ENCODE results near the gene PCK1. TPM values are rescaled to one million over a fixed set of nuclear protein-coding genes. Genes with fewer than 3 reads are reported as not detected.

The PCK1 gene
- total RNA-seq, 1 experiment from 2014 or later: 0.49 TPM

DNA sequence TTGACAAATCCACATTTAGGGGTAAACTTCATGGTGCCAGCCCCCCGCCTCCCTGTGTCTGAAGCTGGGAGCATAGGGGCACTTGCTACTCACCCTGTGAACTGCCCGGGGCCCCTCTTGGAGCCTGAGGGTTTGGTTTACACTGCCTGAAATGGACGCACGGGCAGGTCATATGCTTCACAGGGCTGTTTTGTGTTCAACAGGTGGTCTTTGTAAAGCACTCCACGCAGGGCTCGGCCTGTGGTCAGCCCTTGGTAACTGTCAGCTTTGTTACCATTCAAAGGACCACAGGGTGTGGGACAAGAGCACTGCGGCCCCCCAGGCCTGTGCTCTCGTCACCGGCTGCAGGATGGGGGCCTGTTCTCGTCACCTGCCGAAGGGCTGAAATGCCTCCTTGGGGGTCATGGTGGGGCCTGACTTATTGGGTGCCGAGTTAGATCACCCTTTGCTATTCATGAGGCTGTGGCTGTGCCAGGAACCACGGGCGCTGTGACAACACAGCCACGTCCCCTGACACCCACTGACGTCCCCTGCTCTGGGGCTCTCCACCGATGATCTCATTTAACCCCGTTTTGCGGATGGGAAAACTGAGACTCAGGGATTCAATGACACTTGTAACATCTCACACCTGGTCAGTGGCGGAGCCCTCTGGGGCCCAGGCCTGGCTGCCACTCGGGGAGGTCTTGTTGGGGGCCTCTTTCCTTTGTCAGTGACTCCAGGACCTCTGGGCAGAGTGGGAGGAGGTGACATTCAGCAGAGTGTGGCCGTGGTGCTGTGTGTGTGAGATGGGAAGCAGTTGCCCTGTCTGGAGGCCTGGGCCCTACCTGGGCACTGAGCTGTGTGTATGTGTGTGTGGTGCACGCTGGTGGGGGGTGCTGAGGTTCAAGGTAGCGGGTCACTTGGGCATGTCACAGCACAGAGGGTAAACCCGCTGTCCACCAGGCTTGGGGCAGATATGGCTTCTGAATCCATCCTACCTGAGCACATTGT is 34.4 kb downstream of the PCK1 start:
- intact Hi-C loops (cut with micrococcal nuclease): loop anchor here (10.0 kb wide), 3 partner anchors 211 to 1859 kb away; no protein-coding TSS in a partner anchor
- Histone ChIP-seq H3K36me3 (ENCODE audit: control insufficient read depth in 1 of 2, insufficient read depth in 2 of 2, low read length in 2 of 2) (no peaks in the 10 kb centered on the region), H3K9me2 (ENCODE audit: insufficient read depth) (no peaks in the 10 kb centered on the region), H3K27ac (ENCODE audit: low read depth, low read length) (no peak overlapping the region), H3K9me3 (ENCODE audit: control insufficient read depth in 1 of 2, insufficient read depth in 1 of 2, low read depth in 1 of 2, low read length in 2 of 2) (no peaks in the 10 kb centered on the region), H2AFZ (ENCODE audit: low read depth, low read length, poor library complexity, severe bottlenecking) (no peak overlapping the region), H3K4me2 (ENCODE audit: low read length) (no peak overlapping the region), H3K79me2 (ENCODE audit: insufficient read depth, low read length) (no peaks in the 10 kb centered on the region), H3K9ac (ENCODE audit: low read length) (no peak overlapping the region), H3K4me1 (ENCODE audit: control insufficient read depth in 1 of 2, insufficient read depth in 2 of 2, low read length in 2 of 2) (peaks cover 0 to 7% of the 10 kb centered on the region in 2 experiments; a peak in 1 of 4 replicates), H3K4me3 (replicated peaks in 1 of 2; ENCODE audit: low read depth in 1 of 2, low read length in 2 of 2) (no peak overlapping the region), H3K27me3 (ENCODE audit: insufficient read depth, low read length) (no peaks in the 10 kb centered on the region), H4K20me1 (ENCODE audit: insufficient read depth) (no peaks in the 10 kb centered on the region)
- ChIA-PET POLR2A (no interaction called here), CTCF (interaction anchor here (0.8 to 1.9 kb wide), 8 partner anchors 79 to 585 kb away, joined by 3 to 14 read pairs (median 6); no protein-coding TSS in a partner anchor), RAD21 (ENCODE audit: low non-redundant PET in 1 of 2, low total read pairs in 2 of 2, uncharacterized antibody in 2 of 2, unreplicated experiment in 2 of 2) (interaction anchor here in 1 of 2 experiments (1.2 kb wide), 1 partner anchor 82 kb away, joined by 4 read pairs; no protein-coding TSS in a partner anchor)
- no peak for DNase-seq (ENCODE audit: low read depth, low spot score)
- ATAC-seq: no peak
- TF ChIP-seq, protein P1, sequence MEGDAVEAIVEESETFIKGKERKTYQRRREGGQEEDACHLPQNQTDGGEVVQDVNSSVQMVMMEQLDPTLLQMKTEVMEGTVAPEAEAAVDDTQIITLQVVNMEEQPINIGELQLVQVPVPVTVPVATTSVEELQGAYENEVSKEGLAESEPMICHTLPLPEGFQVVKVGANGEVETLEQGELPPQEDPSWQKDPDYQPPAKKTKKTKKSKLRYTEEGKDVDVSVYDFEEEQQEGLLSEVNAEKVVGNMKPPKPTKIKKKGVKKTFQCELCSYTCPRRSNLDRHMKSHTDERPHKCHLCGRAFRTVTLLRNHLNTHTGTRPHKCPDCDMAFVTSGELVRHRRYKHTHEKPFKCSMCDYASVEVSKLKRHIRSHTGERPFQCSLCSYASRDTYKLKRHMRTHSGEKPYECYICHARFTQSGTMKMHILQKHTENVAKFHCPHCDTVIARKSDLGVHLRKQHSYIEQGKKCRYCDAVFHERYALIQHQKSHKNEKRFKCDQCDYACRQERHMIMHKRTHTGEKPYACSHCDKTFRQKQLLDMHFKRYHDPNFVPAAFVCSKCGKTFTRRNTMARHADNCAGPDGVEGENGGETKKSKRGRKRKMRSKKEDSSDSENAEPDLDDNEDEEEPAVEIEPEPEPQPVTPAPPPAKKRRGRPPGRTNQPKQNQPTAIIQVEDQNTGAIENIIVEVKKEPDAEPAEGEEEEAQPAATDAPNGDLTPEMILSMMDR (IDR thresholded peaks at IDR 0.05 in 2 of 3, conservative IDR thresholded peaks at IDR 0.05 in 1 of 3; ENCODE audit: borderline replicate concordance in 1 of 3, insufficient read depth in 1 of 3, low read depth in 2 of 3, low read length in 2 of 3): no peak
- TF ChIP-seq POLR2A (IDR thresholded peaks at IDR 0.05; ENCODE audit: borderline replicate concordance, extremely low read depth, insufficient read depth, insufficient read length) (no peak), CBX3 (IDR thresholded peaks at IDR 0.05; ENCODE audit: low read depth) (no peak), RAD21 (IDR thresholded peaks at IDR 0.05; ENCODE audit: low read depth) (no peak), TCF7L2 (IDR thresholded peaks at IDR 0.05; ENCODE audit: borderline replicate concordance, extremely low read depth, insufficient read depth, insufficient read length) (no peak), SP1 (IDR thresholded peaks at IDR 0.05; ENCODE audit: low read depth) (no peak), CEBPB (IDR thresholded peaks at IDR 0.05; ENCODE audit: low read depth) (no peak)
- TF ChIP-seq, protein P2, sequence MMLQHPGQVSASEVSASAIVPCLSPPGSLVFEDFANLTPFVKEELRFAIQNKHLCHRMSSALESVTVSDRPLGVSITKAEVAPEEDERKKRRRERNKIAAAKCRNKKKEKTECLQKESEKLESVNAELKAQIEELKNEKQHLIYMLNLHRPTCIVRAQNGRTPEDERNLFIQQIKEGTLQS (IDR thresholded peaks at IDR 0.05): no peak
- TF ChIP-seq, protein P3, sequence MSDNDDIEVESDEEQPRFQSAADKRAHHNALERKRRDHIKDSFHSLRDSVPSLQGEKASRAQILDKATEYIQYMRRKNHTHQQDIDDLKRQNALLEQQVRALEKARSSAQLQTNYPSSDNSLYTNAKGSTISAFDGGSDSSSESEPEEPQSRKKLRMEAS (IDR thresholded peaks at IDR 0.05): no peak
- no TSS peak for BruUV-seq (replicated peaks)

Measured in HCT116 (cell line).